Transverse colon (tissue), 3 donors: ENCODE data around the gene SOD2.

Source experiments
- CTCF ChIP-seq, 5 experiments: fragments of 200-600 bp in 3 of 5; fragments of 450-650 bp in 2 of 5; sonication (generic) in 3 of 5; IDR thresholded peaks; 1 replicate in 2 of 5; 2 replicates in 3 of 5; pipeline ENCODE4 v1.5.1; 2016 to 2017; ENCODE audit warnings: antibody characterized with exemption in 5 of 5, inconsistent platforms in 3 of 5, mild to moderate bottlenecking in 2 of 5, moderate library complexity in 1 of 5
- EP300 ChIP-seq: sonication (generic); formaldehyde crosslinking; IDR thresholded peaks from one replicate; pipeline ENCODE4 v1.6.1; 2017; ENCODE audit warnings: antibody characterized with exemption, low read depth
- POLR2A ChIP-seq: fragments of 450-650 bp; IDR thresholded peaks from one replicate; pipeline ENCODE4 v1.6.1; 2016; ENCODE audit warnings: antibody characterized with exemption, mild to moderate bottlenecking, moderate library complexity

- TF ChIP-seq CTCF (IDR thresholded peaks at IDR 0.05) (no peak), EP300 (no peak), POLR2A (no peak)
These were observed 15.4 kb downstream of the SOD2 start for GRCh38 chr6:159677506-159678165.
